Skeletal muscle satellite cell (primary cell): ENCODE results near the gene EIF2S3.
"Not testable (repeated sequence)": the region's sequence is repeated elsewhere in the genome, so short reads cannot be mapped to it uniquely, and the experiment has no call there.

Experiments
- H3K27me3 ChIP-seq: 2 replicates; pipeline ENCODE4 v1.7.0; 2013; ENCODE audit warnings: low read length; ENCODE audit not compliant: control insufficient read depth, insufficient read depth
- H3K36me3 ChIP-seq: 2 replicates; pipeline ENCODE4 v1.7.0; 2013; ENCODE audit warnings: mild to moderate bottlenecking, control low read depth, low read length; ENCODE audit not compliant: insufficient read depth
- H3K4me1 ChIP-seq: 2 replicates; pipeline ENCODE4 v1.7.0; 2013; ENCODE audit warnings: low read length; ENCODE audit not compliant: control insufficient read depth, insufficient read depth
- H3K4me2 ChIP-seq: 2 replicates; pipeline ENCODE4 v1.7.0; 2013; ENCODE audit warnings: mild to moderate bottlenecking, low read length
- H3K4me3 ChIP-seq: 2 replicates; pipeline ENCODE4 v1.7.0; 2013; ENCODE audit warnings: low read length
- H3K9ac ChIP-seq: 2 replicates; pipeline ENCODE4 v1.7.0; 2013; ENCODE audit warnings: mild to moderate bottlenecking, low read depth, low read length, moderate library complexity
- H3K9me3 ChIP-seq: replicated peaks from 2 replicates; pipeline ENCODE4 v1.7.0; 2013; ENCODE audit warnings: mild to moderate bottlenecking, control low read depth, low read length

The EIF2S3 gene

DNA sequence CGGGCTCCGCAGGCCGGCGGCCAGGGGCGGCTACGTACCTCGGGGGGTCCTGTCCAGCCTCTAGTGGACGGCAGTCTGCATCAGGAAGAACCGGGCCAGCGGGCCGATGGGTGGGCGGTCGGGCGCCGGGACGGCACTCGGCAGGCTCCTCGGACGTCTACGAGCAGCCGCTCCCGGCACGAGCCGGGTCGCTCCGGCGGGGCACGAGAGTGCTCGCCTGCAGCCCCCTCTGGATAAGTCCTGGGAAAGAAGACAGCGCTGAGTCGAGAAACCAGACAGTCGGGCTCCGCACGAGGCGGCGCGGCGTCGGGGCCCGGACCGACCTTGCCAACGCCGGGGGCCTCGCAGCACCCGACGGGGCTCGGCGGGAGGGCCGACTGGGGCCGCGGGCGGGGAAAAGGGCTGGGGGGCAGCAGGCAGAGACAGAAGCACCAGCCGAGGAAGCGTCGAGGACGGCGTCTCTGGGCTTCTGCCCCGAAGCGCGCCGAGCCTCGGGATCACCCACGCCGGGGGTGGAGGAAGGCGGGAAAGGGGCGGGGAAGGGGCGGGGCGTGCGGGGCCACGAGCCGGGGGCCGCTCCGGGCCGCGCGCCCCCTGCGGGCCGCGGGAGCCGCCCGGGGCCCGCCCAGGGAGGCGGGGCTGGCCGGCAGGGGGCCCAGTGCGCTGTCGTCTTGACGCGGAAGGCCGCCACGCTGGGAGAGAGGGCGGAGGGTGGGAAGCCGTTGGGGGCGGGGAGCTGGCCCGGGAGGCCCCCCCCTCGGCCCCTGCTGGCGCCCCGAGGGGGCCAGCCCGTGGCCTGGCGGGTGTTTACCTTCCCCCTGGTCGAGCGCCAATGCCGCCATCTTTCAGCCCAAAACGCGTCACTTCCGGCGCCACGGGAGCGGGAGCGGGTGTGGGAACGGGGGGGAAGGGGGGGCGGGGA, 29.7 kb upstream of the EIF2S3 start:
- Histone ChIP-seq H3K4me2 (peak overlapping the region; percentile 82), H3K4me3 (peak overlapping the region; percentile 86), H3K9ac (peak overlapping the region; percentile 90), H3K27me3 (no peaks in the 10 kb centered on the region), H3K36me3 (no peaks in the 10 kb centered on the region), H3K9me3 (no peaks in the 10 kb centered on the region), H3K4me1 (no peaks in the 10 kb centered on the region)

- peak overlapping the region; percentile 90 for H3K9ac ChIP-seq
- peak overlapping the region; percentile 75 for H3K4me3 ChIP-seq
- no peaks in the 10 kb centered on the region for H3K9me3 ChIP-seq
- H3K27me3 ChIP-seq, result no peaks in the 10 kb centered on the region
- H3K4me1 ChIP-seq, result no peaks in the 10 kb centered on the region
- H3K36me3 ChIP-seq, result no peaks in the 10 kb centered on the region
- peak overlapping the region; percentile 82 for H3K4me2 ChIP-seq
These were observed 28.9 kb upstream of the EIF2S3 start for GRCh38 chrX:24025741-24026403.

DNA sequence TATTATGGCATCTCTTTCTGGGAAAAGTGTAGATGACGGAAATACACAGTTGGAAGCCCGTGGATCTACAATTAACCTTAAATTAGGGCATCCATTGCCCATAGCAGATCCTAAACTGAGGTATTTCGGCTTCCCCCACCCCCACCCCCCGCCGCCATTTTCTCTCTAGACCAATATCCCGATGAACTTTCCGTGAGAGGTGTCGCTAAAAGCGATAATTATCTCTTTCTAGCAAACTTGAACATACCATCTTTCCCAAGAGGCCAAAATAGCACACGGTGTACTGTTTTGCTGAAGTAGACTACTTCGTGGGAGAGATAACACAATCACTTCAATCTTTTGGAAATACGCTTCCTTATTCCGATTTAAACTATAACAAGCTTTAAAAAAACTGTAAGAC, 28.3 kb upstream of the EIF2S3 start:
- Histone ChIP-seq H3K36me3 (no peaks in the 10 kb centered on the region), H3K4me2 (peak overlapping the region; percentile 82), H3K4me1 (no peaks in the 10 kb centered on the region), H3K9me3 (no peaks in the 10 kb centered on the region), H3K9ac (peak overlapping the region; percentile 90), H3K4me3 (peak overlapping the region; percentile 75), H3K27me3 (no peaks in the 10 kb centered on the region)

DNA sequence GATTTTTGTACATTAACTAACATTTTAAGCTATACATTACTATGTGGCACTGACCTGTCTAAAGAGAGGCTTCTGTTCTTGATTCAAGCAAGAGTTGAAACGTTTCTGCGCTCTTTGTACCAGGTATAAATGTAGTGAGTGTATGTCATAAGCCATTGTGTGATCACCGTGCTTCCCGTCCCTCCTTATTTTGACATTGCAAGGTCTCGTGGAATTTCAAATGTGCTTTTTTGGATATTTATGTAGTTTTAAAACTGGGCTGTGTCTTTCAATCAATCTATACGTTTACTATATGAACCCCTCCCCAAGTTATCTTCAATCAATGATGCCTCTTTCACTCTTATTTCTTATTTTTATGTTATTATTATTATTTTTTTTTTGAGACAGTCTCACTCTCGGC, 27.7 kb upstream of the EIF2S3 start, which contains the start of gene KLHL15:
TSS of gene KLHL15 (minus strand) at position 101 of the 400 bp plus-strand sequence. CDS start 20,493 bp downstream, outside the sequence.
- Histone ChIP-seq H3K4me2 (peak within 1 kb of the TSS; percentile 82), H3K9ac (peak within 1 kb of the TSS; percentile 90), H3K4me1 (no peaks in the 10 kb centered on the region), H3K9me3 (no peaks in the 10 kb centered on the region), H3K27me3 (no peaks in the 10 kb centered on the region), H3K36me3 (no peaks in the 10 kb centered on the region), H3K4me3 (peak within 1 kb of the TSS; percentile 75)

- Histone ChIP-seq H3K4me1 (no peaks in the 10 kb centered on the region), H3K9me3 (no peaks in the 10 kb centered on the region), H3K27me3 (no peaks in the 10 kb centered on the region), H3K4me3 (no peak overlapping the region), H3K4me2 (no peak overlapping the region), H3K9ac (no peak overlapping the region), H3K36me3 (no peaks in the 10 kb centered on the region)
These were observed 26.8 kb upstream of the EIF2S3 start for GRCh38 chrX:24027985-24028384.

DNA sequence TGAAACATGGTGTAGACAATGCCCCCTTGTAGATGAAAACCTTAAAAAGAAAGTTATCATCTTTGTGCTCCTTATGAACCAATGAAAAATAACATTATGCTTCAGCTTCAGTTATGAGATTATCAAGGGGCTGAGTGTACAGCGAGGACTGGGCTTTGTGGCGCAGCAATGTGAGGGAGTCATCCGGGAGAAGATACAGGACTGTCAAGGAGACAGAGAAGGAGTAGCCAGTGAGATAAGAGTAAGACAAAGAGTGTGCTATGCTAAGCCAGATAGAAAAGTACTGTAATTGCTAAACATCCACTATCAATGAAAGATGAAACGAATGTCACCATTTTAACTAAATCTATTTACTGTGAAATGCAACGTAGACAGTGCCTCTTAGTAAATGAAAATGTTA, 24.2 kb upstream of the EIF2S3 start:
- Histone ChIP-seq H3K36me3 (no peaks in the 10 kb centered on the region), H3K9ac (no peak overlapping the region)

DNA sequence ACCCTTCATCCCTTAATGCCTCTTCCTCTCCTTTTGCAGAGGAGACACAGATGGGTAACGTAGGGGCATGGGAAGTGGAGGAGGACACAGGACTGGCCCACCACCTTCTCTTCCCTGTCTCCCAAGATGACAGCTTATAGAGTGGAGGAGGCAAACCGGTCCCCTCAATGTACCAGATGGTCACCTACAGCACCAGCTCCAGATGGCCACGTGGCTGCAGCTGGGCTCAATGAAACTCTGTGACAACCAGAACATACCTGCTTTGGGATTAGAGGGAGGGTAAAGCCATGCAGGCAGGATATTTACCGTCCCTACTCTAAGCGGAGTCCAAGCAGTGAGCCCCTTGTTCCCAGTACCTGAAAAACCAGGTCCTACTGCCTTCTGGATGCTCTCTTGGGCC, 20.3 kb upstream of the EIF2S3 start:
- Histone ChIP-seq H3K4me3 (no peak overlapping the region), H3K36me3 (no peaks in the 10 kb centered on the region), H3K9me3 (no peaks in the 10 kb centered on the region), H3K9ac (no peak overlapping the region), H3K27me3 (peaks cover 6% of the 10 kb centered on the region), H3K4me2 (no peak overlapping the region), H3K4me1 (no peaks in the 10 kb centered on the region)

More for the DNA sequence above, 24.2 kb upstream of the EIF2S3 start:
- Histone ChIP-seq H3K9me3 (no peaks in the 10 kb centered on the region), H3K27me3 (peaks cover 6% of the 10 kb centered on the region), H3K4me2 (no peak overlapping the region), H3K4me1 (no peaks in the 10 kb centered on the region), H3K4me3 (no peak overlapping the region)

GRCh38 chrX:24037729-24038128, 17.0 kb upstream of the EIF2S3 start:
- Histone ChIP-seq H3K36me3 (no peaks in the 10 kb centered on the region), H3K4me2 (no peak overlapping the region), H3K9me3 (no peaks in the 10 kb centered on the region), H3K27me3 (peaks cover 6% of the 10 kb centered on the region), H3K4me1 (no peaks in the 10 kb centered on the region), H3K9ac (no peak overlapping the region), H3K4me3 (no peak overlapping the region)

DNA sequence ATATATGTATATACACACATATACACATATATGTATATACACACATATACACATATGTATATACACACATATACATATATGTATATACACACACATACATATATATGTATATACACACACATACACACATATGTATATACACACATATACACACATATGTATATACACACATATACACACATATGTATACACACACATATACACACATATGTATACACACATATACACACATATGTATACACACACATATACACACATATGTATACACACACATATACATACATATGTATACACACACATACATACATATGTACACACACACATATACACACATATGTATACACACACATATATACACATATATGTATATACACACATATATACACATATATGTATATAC, 8.7 kb upstream of the EIF2S3 start:
- not testable (repeated sequence) for H3K4me2 ChIP-seq, H3K9me3 ChIP-seq, H3K36me3 ChIP-seq, H3K27me3 ChIP-seq, H3K4me1 ChIP-seq, H3K9ac ChIP-seq, H3K4me3 ChIP-seq

DNA sequence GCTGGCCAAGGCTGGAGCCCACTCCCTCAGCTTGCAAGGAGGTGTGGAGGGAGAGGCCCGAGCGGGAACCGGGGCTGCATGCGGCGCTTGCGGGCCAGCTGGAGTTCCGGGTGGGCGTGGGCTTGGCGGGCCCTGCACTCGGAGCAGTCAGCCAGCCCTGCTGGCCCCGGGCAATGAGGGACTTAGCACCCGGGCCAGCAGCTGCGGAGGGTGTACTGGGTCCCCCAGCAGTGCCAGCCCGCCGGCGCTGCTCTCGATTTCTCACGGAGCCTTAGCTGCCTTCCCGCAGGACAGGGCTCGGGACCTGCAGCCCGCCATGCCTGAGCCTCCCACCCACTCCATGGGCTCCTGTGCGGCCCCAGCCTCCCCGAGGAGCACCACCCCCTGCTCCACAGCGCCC, 5.1 kb upstream of the EIF2S3 start:
- not testable (repeated sequence) for H3K4me1 ChIP-seq, H3K9me3 ChIP-seq, H3K4me3 ChIP-seq, H3K4me2 ChIP-seq, H3K9ac ChIP-seq, H3K36me3 ChIP-seq, H3K27me3 ChIP-seq

DNA sequence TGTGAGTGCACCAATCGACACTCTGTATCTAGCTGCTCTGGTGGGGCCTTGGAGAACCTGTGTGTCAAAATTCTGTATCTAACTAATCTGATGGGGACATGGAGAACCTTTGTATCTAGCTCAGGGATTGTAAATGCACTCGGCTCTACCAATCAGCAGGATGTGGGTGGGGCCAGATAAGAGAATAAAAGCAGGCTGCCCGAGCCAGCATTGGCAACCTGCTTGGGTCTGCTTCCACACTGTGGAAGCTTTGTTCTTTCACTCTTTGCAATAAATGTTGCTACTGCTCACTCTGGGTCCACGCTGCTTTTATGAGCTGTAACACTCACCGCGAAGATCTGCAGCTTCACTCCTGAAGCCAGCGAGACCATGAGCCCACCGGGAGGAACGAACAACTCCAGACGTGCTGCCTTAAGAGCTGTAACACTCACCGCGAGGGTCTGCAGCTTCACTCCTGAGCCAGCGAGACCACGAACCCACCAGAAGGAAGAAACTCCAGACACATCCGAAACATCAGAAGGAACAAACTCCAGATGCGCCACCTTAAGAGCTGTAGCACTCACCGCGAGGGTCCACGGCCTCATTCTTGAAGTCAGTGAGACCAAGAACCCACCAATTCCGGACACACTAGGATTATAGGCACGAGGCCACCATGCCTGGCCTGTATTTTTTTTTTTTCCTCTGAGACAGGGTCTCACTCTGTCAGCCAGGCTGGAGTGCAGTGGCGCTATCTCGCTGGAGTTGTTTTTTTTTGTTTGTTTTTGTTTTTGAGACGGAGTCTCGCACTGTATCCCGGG, 4.0 kb upstream of the EIF2S3 start:
- H3K36me3 ChIP-seq, result not testable (repeated sequence)

More for the DNA sequence above, 4.0 kb upstream of the EIF2S3 start:
- not testable (repeated sequence) for H3K4me2 ChIP-seq, H3K4me3 ChIP-seq, H3K9me3 ChIP-seq, H3K27me3 ChIP-seq, H3K9ac ChIP-seq, H3K4me1 ChIP-seq
